Measurements from ENCODE around the gene MMUT.
"Not testable (repeated sequence)": the region's sequence is repeated elsewhere in the genome, so short reads cannot be mapped to it uniquely, and the experiment has no call there.

The MMUT gene

GRCh38 chr6:49462927-49463611 is at the start of gene MMUT, which contains the start of gene CENPQ:
TSS of gene MMUT (minus strand) at chr6:49463253. CDS start at chr6:49459466, 3,787 bp downstream.
TSS of gene CENPQ (plus strand) at chr6:49463370. CDS start at chr6:49470177, 6,807 bp downstream.
- peak; percentile 87 to 91 for DNase-seq

DNA sequence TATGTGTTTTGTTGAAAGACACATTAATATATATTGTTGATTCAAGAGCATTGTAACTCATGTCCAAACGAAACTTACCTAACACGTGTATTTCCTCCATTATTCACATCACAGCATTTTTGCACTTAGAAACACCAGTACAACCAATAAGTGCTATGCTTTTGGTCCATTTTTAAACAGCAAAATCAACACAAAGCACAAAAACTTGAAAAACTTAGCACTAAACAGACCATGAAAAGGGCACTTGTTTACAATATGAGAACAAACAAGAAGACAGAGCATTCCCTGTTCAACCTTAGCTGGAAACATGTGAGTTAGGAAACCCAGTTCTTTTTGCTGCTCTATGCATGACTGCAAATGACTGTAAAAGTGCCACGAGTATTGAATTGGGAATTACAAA is 46.3 kb upstream of the MMUT start:
- no peak for DNase-seq

GRCh38 chr6:49506569-49507111 is 43.6 kb upstream of the MMUT start:
- no peak for DNase-seq

DNA sequence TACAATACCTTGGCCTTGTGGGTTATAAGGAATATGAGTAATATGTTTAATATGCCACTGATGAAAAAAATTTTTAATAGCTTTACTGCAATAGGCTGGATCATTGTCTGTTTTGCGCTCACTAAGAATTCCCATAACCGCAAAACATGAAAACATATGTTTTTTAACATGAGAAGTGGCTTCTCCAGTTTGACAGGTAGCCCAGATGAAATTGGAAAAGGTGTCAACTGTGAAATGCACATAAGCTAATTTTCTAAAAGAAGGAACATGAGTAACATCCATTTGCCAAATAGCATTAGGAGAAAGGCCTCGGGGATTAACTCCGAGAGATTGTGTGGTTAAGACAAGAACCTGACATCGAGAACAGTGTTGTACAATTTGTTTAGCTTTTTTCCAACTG is 41.6 kb upstream of the MMUT start:
- no peak for DNase-seq

- DNase-seq, result no peak
Measured at GRCh38 chr6:49499623-49500022, 36.6 kb upstream of the MMUT start, which contains the start of gene GLYATL3. TSS of gene GLYATL3 (plus strand) at chr6:49499923. CDS start at chr6:49511991, 12,068 bp downstream.

- no peak for DNase-seq
Measured at GRCh38 chr6:49499126-49499525, 36.1 kb upstream of the MMUT start.

GRCh38 chr6:49497304-49497703 is 34.3 kb upstream of the MMUT start:
- DNase-seq, result no peak

DNA sequence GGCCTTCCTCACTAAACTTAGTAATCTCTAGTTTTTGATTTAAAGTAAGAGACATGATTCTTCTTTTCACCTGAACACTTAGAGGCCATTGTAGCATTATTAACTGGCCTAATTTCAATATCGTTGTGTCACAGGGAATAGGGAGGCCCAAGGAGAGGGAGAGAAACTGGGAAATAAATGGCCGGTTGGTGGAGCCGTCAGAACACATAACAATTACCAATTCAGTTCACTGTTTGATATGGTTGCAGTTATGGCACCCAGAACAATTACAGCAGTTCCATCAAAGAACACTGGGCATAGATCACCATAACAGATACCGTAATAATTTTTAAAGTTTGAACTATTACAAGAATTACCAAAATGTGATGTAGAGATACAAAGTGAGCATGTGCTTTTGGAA is 27.6 kb upstream of the MMUT start:
- no peak for DNase-seq

DNA sequence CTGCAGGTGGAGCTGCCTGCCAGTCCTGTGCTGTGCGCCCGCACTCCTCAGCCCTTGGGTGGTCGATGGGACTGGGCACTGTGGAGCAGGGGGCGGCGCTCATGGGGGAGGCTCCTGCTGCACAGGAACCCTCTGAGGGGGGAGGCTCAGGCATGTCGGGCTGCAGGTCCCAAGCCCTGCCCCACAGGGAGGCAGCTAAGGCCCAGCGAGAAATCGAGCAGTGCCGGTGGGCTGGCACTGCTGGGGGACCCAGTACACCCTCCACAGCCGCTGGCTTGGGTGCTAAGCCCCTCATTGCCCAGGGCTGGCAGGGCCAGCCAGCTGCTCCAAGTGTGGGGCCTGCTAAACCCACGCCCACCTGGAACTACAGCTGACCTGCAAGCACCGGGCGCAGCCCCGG is 20.3 kb upstream of the MMUT start:
- DNase-seq, result not testable (repeated sequence)

GRCh38 chr6:49481846-49482245 is 18.8 kb upstream of the MMUT start:
- DNase-seq, result not testable (repeated sequence)

DNA sequence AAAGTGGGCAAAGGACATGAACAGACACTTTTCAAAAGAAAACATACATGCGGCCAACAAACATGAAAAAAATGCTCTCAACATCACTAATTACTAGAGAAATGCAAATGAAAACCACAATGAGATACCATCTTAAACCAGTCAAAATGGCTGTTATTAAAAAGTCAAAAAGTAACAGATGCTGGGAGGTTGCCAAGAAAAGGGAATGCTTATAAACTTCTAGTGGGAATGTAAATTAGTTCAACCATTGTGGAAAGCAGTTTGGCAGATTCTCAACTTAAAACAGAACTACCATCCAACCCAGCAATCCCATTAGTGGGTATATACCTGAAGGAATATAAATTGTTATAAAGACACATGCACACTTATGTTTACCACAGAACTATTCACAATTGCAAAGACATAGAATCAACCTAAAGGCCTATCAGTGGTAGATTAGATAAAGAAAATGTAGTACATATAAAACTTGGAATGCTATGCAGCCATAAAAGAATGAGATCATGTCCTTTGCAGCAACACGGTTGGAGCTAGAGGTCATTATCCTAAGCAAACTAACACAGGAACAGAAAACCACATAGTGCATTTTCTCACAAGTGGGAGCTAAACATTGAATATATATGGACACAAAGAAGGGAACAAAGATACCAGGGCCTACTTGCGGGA is 16.4 kb upstream of the MMUT start:
- no peak for DNase-seq

DNA sequence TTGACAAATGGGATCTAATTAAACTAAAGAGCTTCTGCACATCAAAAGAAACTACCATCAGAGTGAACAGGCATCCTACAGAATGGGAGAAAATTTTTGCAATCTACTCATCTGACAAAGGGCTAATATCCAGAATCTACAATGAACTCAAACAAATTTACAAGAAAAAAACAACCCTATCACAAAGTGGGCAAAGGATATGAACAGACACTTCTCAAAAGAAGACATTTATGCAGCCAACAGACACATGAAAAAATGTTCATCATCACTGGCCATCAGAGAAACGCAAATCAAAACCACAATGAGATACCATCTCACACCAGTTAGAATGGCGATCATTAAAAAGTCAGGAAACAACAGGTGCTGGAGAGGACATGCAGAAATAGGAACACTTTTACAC is 13.5 kb upstream of the MMUT start:
- DNase-seq, result not testable (repeated sequence)

- DNase-seq, result no peak
Measured at GRCh38 chr6:49468042-49468441, 5.0 kb upstream of the MMUT start.

DNA sequence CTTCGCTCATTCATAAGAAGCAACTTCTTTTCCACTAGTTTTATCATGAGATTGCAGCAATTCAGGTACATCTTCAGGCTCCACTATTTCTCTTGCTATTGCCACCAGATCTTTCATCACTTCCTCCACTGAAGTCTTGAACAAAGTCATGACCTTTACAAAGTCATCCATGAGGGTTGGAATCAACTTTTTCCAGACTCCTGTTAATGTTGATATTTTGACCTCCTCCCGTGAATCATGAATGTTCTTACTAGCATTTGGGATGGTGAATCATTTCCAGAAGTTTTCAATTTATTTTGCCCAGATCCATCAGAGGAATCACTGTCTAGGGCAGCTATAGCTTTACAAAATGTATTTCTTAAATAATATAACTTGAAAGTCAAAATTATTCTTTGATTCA is 1.6 kb upstream of the MMUT start:
- DNase-seq, result no peak

DNA sequence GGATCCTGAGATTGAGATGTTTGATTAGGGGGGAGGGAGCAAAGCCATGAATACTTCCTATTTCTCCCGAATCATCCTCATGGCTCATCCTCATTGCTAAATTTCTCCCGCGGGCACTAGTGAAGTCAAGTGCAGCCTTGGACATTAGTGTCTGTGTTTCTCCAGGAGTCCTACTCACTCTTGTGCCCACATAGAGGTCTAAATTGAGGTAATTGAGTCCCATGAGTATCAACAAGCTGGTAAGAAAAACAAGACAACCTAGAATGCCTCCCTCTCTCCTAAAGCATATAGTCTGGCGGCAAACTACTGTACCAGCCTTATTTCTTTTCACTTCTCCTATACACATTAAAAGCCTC is 537 bp upstream of the MMUT start:
- DNase-seq, result no peak

DNA sequence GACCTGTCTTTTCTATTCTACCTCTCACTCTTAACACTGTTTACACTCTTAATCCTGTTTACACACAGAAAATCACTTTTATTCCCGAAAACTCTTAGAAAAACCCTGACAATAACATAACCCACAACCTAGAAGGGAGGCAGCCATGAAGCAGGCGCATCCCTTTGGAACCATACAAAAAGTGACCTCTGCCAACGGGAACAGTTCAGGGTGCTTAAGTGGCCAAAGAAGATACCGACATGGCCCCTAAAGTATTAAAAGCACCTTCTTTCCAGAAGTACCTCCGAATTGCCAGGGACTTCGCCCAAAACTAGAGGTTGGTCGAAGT is 490 bp downstream of the MMUT start:
- no peak for DNase-seq

DNA sequence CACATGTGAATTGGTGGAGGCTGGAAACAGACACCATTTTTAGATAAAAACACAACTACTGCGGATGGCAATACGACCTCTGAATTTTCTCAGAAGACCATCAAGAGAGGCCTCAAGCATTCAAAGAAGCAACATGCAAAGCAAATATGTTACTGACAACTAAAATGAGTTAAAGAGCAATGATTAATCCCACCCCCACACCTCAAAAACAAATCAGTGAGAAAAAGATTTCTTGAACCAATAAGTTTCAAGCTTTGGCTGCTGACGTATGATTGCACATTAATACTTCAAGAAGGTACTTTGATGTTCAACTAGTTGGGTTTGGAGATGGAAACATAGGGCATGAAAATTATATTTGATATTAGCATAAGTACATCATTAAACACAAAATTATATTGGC is 982 bp downstream of the MMUT start:
- no peak for DNase-seq

GRCh38 chr6:49457771-49458170 is 5.3 kb downstream of the MMUT start:
- no peak for DNase-seq

DNA sequence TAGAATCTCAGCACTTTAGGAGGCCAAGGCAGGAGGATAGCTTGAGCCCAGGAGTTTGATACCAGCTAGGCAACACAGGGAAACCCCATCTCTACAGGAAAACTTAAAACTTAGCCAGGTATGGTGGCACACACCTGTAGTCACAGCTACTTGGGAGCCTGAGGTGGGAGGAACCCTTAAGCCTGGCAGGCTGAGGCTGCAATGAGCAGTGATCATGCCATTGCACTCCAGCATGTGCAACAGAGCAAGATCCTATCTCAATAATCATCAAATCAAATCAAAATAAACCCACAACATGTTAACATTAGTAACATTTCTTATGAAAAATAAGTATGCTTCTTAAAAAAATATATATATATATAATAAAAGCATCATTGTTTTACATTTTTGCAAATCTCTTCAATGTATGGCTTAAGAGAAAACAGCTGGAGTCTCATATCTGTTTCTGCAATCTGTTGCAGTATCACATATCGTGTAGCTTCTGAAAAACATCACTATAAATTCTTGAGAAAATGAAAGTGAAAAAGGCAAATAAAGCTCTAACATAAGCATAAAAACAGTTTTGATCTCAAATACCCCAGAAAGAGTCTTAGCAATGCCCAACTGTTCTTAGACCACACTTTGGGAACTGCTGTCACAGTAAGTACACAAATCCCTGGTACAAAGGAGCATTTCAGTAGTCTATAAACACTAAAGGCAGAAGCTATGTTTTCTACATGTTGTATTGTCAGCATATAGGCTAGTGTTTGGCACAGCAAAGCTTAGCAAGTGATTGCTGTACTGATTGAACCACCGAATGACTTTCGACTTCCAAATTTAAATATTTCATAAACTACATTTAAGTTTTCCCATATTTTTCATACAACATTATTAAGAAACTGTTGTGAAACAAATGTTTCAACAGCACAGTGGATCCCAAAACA is 8.0 kb downstream of the MMUT start:
- no peak for DNase-seq

GRCh38 chr6:49453221-49453620 is 9.8 kb downstream of the MMUT start:
- DNase-seq, result no peak

GRCh38 chr6:49430866-49431265 is 32.2 kb downstream of the MMUT start:
- no peak for DNase-seq

DNA sequence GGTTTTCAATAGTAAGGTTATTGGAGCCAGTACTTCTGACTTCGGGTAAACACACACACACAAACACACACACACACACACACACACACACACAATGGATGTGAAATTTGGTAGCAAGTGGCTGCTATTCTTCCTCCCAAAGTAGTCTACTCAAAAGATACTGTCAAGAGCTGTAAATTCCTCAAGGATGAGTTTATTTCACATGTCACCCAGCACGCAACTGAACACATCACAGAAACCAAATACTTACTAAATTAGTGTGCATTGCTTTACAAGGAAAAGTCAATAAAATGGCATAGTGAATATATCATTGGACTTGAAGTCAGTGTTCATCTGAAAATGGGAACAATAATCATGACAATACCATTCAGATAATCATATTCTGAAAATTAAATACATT is 32.9 kb downstream of the MMUT start:
- no peak for DNase-seq

DNA sequence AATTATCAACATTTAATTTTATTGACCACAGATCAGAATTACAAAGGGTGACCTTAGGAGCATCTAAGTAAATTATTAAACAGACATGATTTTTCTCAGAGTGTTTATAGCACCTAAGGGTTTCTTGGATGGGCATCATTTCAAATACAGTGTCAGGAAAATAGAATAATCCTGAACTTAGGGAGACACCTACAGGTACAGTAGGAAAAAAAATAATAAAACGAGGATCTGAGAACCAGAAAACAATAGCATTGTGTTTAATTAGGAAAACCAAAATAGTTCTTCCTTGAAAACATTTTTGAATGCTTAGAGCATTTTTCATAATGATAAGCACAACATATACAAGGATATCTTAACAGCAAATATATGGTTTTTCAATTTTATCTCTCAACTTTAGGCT is 39.2 kb downstream of the MMUT start:
- DNase-seq, result no peak

All from activated CD4-positive, alpha-beta T cell treated with anti-CD3 and anti-CD28 coated beads, Interleukin-2, amount 50 U/mL, for 48 hours (primary cell).